Measurements from ENCODE around the gene RAVER1. TPM values are rescaled to one million over a fixed set of nuclear protein-coding genes. Genes with fewer than 3 reads are reported as not detected.

The RAVER1 gene
- total and polyA plus RNA-seq, 2 of the 13 experiments (the other 11 are each of a cell fraction or from before 2014, with no cell fraction given) = 3.6 to 7.9 TPM

DNA sequence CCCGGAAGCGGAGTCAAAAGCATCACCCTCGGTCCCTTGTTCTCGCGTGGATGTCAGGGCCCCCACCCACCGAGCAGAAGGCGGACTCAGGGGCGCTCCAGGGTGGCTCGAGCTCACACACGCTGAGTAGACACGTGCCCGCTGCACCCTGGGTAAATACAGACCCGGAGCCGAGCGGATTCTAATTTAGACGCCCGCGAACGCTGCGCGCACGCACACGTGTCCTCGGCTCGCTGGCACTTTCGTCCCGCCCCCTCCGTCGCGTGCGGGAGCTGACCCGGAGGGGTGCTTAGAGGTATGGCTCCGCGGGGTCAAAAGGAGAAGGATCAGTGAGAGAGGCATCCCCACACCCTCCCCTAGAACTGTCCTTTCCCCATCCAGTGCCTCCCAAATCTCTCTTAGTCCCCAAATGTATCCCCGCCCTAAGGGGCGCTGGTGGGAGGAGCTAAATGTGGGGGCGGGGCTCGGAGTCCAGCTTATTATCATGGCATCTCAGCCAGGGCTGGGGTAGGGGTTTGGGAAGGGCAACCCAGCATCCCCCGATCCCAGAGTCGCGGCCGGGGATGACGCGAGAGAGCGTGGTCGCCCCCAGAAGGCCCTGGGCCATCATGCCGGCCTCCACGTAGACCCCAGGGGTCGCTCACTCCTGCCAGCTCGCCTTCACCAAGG lies 44.0 kb downstream of the RAVER1 start (continued):
- TF ChIP-seq ZBTB38 (CRISPR knock-in tag; IDR thresholded peaks at IDR 0.05) (peak; percentile 35; the same call in 1 of the 2 replicates), KAT2B (IDR thresholded peaks at IDR 0.05; ENCODE audit: borderline replicate concordance, low read depth, low read length) (no peak), SRY (CRISPR knock-in tag; IDR thresholded peaks at IDR 0.05) (0 out of 2 replicates have a peak, but pooled peaks have one; percentile 37), CBFB (CRISPR knock-in tag; IDR thresholded peaks at IDR 0.05) (no peak), ZNF335 (CRISPR knock-in tag; IDR thresholded peaks at IDR 0.05) (no peak; the same call in 1 of the 2 replicates), HDAC1 (CRISPR knock-in tag; IDR thresholded peaks at IDR 0.05) (no peak), IKZF1 (IDR thresholded peaks at IDR 0.05) (no peak), ZSCAN22 (CRISPR knock-in tag; IDR thresholded peaks at IDR 0.05) (no peak), ATF1 (CRISPR knock-in tag; IDR thresholded peaks at IDR 0.05) (no peak), ZFP62 (CRISPR knock-in tag; IDR thresholded peaks at IDR 0.05) (no peak), ZNF670 (CRISPR knock-in tag; IDR thresholded peaks at IDR 0.05; ENCODE audit: borderline replicate concordance) (no peak), NFKBIZ (CRISPR knock-in tag; IDR thresholded peaks at IDR 0.05) (no peak), ZNF33B (CRISPR knock-in tag; IDR thresholded peaks at IDR 0.05) (no peak), ZNF761 (CRISPR knock-in tag; conservative IDR thresholded peaks at IDR 0.05) (no peak), ZNF781 (CRISPR knock-in tag; IDR thresholded peaks at IDR 0.05; ENCODE audit: borderline replicate concordance, not compliant biosample characterization) (peak; percentile 42), ZC3H4 (CRISPR knock-in tag; IDR thresholded peaks at IDR 0.05; ENCODE audit: borderline replicate concordance) (no peak), NFATC3 (CRISPR knock-in tag; IDR thresholded peaks at IDR 0.05) (no peak), ZFX (CRISPR knock-in tag; IDR thresholded peaks at IDR 0.05; ENCODE audit: low read depth) (peak; percentile 17; the same call in 1 of the 2 replicates), ISX (CRISPR knock-in tag; conservative IDR thresholded peaks at IDR 0.05) (no peak), HES4 (CRISPR knock-in tag; IDR thresholded peaks at IDR 0.05; ENCODE audit: borderline replicate concordance) (no peak), HMG20B (CRISPR knock-in tag; conservative IDR thresholded peaks at IDR 0.05) (no peak)
- TF ChIP-seq, protein P1, sequence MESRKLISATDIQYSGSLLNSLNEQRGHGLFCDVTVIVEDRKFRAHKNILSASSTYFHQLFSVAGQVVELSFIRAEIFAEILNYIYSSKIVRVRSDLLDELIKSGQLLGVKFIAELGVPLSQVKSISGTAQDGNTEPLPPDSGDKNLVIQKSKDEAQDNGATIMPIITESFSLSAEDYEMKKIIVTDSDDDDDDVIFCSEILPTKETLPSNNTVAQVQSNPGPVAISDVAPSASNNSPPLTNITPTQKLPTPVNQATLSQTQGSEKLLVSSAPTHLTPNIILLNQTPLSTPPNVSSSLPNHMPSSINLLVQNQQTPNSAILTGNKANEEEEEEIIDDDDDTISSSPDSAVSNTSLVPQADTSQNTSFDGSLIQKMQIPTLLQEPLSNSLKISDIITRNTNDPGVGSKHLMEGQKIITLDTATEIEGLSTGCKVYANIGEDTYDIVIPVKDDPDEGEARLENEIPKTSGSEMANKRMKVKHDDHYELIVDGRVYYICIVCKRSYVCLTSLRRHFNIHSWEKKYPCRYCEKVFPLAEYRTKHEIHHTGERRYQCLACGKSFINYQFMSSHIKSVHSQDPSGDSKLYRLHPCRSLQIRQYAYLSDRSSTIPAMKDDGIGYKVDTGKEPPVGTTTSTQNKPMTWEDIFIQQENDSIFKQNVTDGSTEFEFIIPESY (CRISPR knock-in tag; IDR thresholded peaks at IDR 0.05) = no peak
- TF ChIP-seq, protein P2, sequence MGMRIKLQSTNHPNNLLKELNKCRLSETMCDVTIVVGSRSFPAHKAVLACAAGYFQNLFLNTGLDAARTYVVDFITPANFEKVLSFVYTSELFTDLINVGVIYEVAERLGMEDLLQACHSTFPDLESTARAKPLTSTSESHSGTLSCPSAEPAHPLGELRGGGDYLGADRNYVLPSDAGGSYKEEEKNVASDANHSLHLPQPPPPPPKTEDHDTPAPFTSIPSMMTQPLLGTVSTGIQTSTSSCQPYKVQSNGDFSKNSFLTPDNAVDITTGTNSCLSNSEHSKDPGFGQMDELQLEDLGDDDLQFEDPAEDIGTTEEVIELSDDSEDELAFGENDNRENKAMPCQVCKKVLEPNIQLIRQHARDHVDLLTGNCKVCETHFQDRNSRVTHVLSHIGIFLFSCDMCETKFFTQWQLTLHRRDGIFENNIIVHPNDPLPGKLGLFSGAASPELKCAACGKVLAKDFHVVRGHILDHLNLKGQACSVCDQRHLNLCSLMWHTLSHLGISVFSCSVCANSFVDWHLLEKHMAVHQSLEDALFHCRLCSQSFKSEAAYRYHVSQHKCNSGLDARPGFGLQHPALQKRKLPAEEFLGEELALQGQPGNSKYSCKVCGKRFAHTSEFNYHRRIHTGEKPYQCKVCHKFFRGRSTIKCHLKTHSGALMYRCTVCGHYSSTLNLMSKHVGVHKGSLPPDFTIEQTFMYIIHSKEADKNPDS (CRISPR knock-in tag; IDR thresholded peaks at IDR 0.05) = no peak
- TF ChIP-seq, protein P3, sequence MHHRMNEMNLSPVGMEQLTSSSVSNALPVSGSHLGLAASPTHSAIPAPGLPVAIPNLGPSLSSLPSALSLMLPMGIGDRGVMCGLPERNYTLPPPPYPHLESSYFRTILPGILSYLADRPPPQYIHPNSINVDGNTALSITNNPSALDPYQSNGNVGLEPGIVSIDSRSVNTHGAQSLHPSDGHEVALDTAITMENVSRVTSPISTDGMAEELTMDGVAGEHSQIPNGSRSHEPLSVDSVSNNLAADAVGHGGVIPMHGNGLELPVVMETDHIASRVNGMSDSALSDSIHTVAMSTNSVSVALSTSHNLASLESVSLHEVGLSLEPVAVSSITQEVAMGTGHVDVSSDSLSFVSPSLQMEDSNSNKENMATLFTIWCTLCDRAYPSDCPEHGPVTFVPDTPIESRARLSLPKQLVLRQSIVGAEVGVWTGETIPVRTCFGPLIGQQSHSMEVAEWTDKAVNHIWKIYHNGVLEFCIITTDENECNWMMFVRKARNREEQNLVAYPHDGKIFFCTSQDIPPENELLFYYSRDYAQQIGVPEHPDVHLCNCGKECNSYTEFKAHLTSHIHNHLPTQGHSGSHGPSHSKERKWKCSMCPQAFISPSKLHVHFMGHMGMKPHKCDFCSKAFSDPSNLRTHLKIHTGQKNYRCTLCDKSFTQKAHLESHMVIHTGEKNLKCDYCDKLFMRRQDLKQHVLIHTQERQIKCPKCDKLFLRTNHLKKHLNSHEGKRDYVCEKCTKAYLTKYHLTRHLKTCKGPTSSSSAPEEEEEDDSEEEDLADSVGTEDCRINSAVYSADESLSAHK (CRISPR knock-in tag; IDR thresholded peaks at IDR 0.05; ENCODE audit: borderline replicate concordance) = no peak
- TF ChIP-seq, protein P4, sequence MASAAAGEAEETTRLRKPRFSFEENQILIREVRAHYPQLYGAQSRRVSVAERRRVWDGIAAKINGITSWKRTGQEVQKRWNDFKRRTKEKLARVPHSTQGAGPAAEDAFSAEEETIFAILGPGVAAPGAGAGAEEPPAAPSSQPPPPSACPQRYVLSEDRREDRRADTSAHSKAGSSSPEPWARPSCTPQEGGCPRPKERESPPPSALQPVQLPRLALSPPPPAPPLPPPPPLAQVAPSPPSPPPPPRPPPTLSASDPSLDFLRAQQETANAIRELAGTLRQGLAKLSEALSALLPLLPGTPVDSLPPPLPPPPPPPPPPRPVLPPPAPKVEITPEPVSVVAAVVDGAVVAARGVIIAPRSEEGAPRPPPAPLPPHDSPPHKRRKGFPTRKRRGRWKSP (CRISPR knock-in tag; IDR thresholded peaks at IDR 0.05) = peak; percentile 67

Measured in HepG2 (cell line).